Measurements from ENCODE around the gene RGPD6. TPM values are rescaled to one million over a fixed set of nuclear protein-coding genes. Genes with fewer than 3 reads are reported as not detected.
"Not testable (repeated sequence)": the region's sequence is repeated elsewhere in the genome, so short reads cannot be mapped to it uniquely, and the experiment has no call there.

The RGPD6 gene
- 18.4 to 34.9 TPM (median 24.7 TPM) in 3 replicates for total RNA-seq

- H3K4me3 Mint-ChIP-seq; H3K27ac Mint-ChIP-seq; DNase-seq (ENCODE audit: low spot score in 2 of 2, unreplicated experiment in 2 of 2); H3K27me3 Mint-ChIP-seq (ENCODE audit: low read depth); H3K4me1 Mint-ChIP-seq; H3K36me3 Mint-ChIP-seq; H3K9me3 Mint-ChIP-seq: not testable (repeated sequence)
These were observed at the start of gene RGPD6 for GRCh38 chr2:110576763-110577416. Gene RGPD6 (minus strand): TSS chr2:110577222. CDS start chr2:110577024, 198 bp downstream.

- not testable (repeated sequence) for DNase-seq (ENCODE audit: low spot score in 2 of 2, unreplicated experiment in 2 of 2); H3K9me3 Mint-ChIP-seq; H3K36me3 Mint-ChIP-seq; H3K27me3 Mint-ChIP-seq (ENCODE audit: low read depth); H3K4me3 Mint-ChIP-seq; H3K27ac Mint-ChIP-seq; H3K4me1 Mint-ChIP-seq
These were observed 42.4 kb upstream of the RGPD6 start for GRCh38 chr2:110619326-110619939.

- not testable (repeated sequence) for H3K27me3 Mint-ChIP-seq (ENCODE audit: low read depth); H3K4me1 Mint-ChIP-seq; H3K4me3 Mint-ChIP-seq; DNase-seq (ENCODE audit: low spot score in 2 of 2, unreplicated experiment in 2 of 2); H3K36me3 Mint-ChIP-seq; H3K9me3 Mint-ChIP-seq; H3K27ac Mint-ChIP-seq
These were observed 36.9 kb upstream of the RGPD6 start for GRCh38 chr2:110613927-110614326.

GRCh38 chr2:110610613-110611250, 33.7 kb upstream of the RGPD6 start:
- H3K36me3 Mint-ChIP-seq, result not testable (repeated sequence)

GRCh38 chr2:110609843-110610612, 33.0 kb upstream of the RGPD6 start:
- not testable (repeated sequence) for H3K36me3 Mint-ChIP-seq

More at GRCh38 chr2:110610613-110611250, 33.7 kb upstream of the RGPD6 start:
- not testable (repeated sequence) for DNase-seq (ENCODE audit: low spot score in 2 of 2, unreplicated experiment in 2 of 2); H3K9me3 Mint-ChIP-seq; H3K4me1 Mint-ChIP-seq; H3K27ac Mint-ChIP-seq
- H3K4me3 Mint-ChIP-seq, result peak overlapping the region; percentile 28
- peaks cover 10% of the 10 kb centered on the region for H3K27me3 Mint-ChIP-seq (ENCODE audit: low read depth)

GRCh38 chr2:110608788-110609502, 31.9 kb upstream of the RGPD6 start:
- H3K9me3 Mint-ChIP-seq; H3K36me3 Mint-ChIP-seq; H3K27ac Mint-ChIP-seq; H3K4me1 Mint-ChIP-seq; H3K4me3 Mint-ChIP-seq; DNase-seq (ENCODE audit: low spot score in 2 of 2, unreplicated experiment in 2 of 2): not testable (repeated sequence)
- H3K27me3 Mint-ChIP-seq (ENCODE audit: low read depth), result peaks cover 13% of the 10 kb centered on the region

More at GRCh38 chr2:110609843-110610612, 33.0 kb upstream of the RGPD6 start:
- H3K27ac Mint-ChIP-seq; DNase-seq (ENCODE audit: low spot score in 2 of 2, unreplicated experiment in 2 of 2); H3K9me3 Mint-ChIP-seq; H3K4me1 Mint-ChIP-seq; H3K4me3 Mint-ChIP-seq: not testable (repeated sequence)
- peaks cover 13% of the 10 kb centered on the region for H3K27me3 Mint-ChIP-seq (ENCODE audit: low read depth)

GRCh38 chr2:110605057-110605456, 28.0 kb upstream of the RGPD6 start:
- H3K9me3 Mint-ChIP-seq; H3K27ac Mint-ChIP-seq; H3K36me3 Mint-ChIP-seq; H3K4me3 Mint-ChIP-seq; H3K4me1 Mint-ChIP-seq; DNase-seq (ENCODE audit: low spot score in 2 of 2, unreplicated experiment in 2 of 2): not testable (repeated sequence)
- peaks cover 13% of the 10 kb centered on the region for H3K27me3 Mint-ChIP-seq (ENCODE audit: low read depth)

GRCh38 chr2:110603917-110604591, 27.0 kb upstream of the RGPD6 start:
- not testable (repeated sequence) for H3K36me3 Mint-ChIP-seq; DNase-seq (ENCODE audit: low spot score in 2 of 2, unreplicated experiment in 2 of 2); H3K4me1 Mint-ChIP-seq; H3K4me3 Mint-ChIP-seq; H3K9me3 Mint-ChIP-seq; H3K27ac Mint-ChIP-seq
- H3K27me3 Mint-ChIP-seq (ENCODE audit: low read depth), result peaks cover 13% of the 10 kb centered on the region

- not testable (repeated sequence) for H3K27me3 Mint-ChIP-seq (ENCODE audit: low read depth); H3K36me3 Mint-ChIP-seq; DNase-seq (ENCODE audit: low spot score in 2 of 2, unreplicated experiment in 2 of 2); H3K4me1 Mint-ChIP-seq; H3K4me3 Mint-ChIP-seq; H3K27ac Mint-ChIP-seq; H3K9me3 Mint-ChIP-seq
These were observed 25.1 kb upstream of the RGPD6 start for GRCh38 chr2:110602139-110602538.

GRCh38 chr2:110591973-110592372, 15.0 kb upstream of the RGPD6 start:
- H3K9me3 Mint-ChIP-seq; H3K4me1 Mint-ChIP-seq; H3K27ac Mint-ChIP-seq; H3K36me3 Mint-ChIP-seq; DNase-seq (ENCODE audit: low spot score in 2 of 2, unreplicated experiment in 2 of 2); H3K4me3 Mint-ChIP-seq; H3K27me3 Mint-ChIP-seq (ENCODE audit: low read depth): not testable (repeated sequence)

GRCh38 chr2:110589677-110590330, 12.8 kb upstream of the RGPD6 start:
- not testable (repeated sequence) for DNase-seq (ENCODE audit: low spot score in 2 of 2, unreplicated experiment in 2 of 2); H3K4me1 Mint-ChIP-seq; H3K27ac Mint-ChIP-seq; H3K9me3 Mint-ChIP-seq; H3K27me3 Mint-ChIP-seq (ENCODE audit: low read depth); H3K4me3 Mint-ChIP-seq; H3K36me3 Mint-ChIP-seq

- H3K9me3 Mint-ChIP-seq; H3K4me3 Mint-ChIP-seq; H3K4me1 Mint-ChIP-seq; H3K27me3 Mint-ChIP-seq (ENCODE audit: low read depth); H3K27ac Mint-ChIP-seq; DNase-seq (ENCODE audit: low spot score in 2 of 2, unreplicated experiment in 2 of 2); H3K36me3 Mint-ChIP-seq: not testable (repeated sequence)
These were observed 11.5 kb upstream of the RGPD6 start for GRCh38 chr2:110588520-110588919.

Measured in mesothelial cell of epicardium (in vitro differentiated cells).